Daoy (cell line): ENCODE results near the gene HEMK1. TPM values are rescaled to one million over a fixed set of nuclear protein-coding genes. Genes with fewer than 3 reads are reported as not detected.

Experiments
- DNase-seq: peaks from one replicate; pipeline ENCODE4 v3.0.0-alpha.2; 2015; ENCODE audit warnings: low read depth
- total RNA-seq: library from RNA; depleted of rRNA; stranded (reverse); fragments of >200 nt; shearing (Covaris generic); gene quantifications from 2 replicates; pipeline ENCODE4 v1.2.3, GENCODE V29; 2014; rRNA removed

Gene HEMK1, protein sequence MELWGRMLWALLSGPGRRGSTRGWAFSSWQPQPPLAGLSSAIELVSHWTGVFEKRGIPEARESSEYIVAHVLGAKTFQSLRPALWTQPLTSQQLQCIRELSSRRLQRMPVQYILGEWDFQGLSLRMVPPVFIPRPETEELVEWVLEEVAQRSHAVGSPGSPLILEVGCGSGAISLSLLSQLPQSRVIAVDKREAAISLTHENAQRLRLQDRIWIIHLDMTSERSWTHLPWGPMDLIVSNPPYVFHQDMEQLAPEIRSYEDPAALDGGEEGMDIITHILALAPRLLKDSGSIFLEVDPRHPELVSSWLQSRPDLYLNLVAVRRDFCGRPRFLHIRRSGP
- total RNA-seq: 9.1 and 9.7 TPM in 2 replicates

DNA sequence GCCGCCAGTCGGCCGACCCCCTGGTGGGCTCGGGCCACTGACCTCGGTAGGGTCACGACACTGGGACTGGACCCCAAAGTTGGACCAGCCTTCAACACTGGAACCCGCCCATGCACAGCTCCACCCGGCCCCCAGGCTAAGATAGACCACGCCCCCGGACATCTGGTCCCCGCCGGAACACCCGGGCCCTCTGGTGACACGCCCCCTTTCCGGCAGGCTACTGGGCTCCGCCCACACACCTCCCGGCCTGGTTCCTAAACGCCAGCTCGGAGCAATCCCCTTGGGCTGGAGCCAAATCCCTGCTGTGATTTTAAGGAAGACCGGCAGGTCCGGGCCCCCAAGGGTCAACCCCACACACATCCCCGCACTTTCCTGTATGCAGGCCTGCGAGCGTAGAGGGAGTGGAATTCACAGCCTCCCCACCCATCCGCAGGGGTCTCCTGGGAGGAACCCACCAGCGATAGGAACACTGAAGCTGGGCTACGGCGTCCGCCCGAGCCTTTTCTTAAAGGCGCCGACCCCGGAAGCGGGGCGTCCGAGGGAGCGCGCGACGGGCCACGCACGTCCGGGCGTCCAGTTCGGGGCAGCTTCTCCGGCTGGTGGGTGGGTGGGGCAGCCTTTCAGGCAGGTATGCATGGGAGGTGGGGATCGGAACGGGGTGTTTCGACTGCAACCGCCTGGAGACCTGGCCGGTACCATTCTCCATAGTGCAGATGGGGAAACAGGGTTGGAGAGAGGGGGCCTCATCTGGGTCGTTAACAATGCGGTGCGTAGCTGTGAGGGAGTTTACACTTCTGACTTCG lies at the start of gene HEMK1:
HEMK1 (plus strand) TSS at position 576 of the 803 bp plus-strand sequence. CDS start 1,583 bp downstream, outside the sequence.
- DNase-seq: peak; percentile 92

DNA sequence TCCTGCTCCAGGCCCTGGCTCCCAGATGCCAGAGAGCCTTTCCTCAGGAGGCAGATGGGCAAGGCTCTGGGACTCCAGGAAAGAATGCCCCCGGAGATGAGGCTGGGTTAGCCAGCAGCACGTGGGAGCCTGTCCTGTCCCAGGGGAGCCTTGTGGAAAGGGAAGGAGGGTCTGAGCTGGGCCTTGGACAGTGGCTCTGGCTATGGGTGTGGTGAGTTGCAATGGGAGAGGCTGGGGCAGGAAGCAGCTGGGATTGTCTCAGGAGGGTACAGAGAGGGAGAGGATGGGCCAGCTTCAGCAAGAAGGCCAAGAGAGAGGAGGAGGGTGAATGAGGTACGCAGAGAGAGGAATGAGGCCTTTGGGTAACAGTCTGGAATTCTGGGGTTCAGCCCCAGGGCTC lies 48.5 kb upstream of the HEMK1 start:
- DNase-seq: no peak

DNA sequence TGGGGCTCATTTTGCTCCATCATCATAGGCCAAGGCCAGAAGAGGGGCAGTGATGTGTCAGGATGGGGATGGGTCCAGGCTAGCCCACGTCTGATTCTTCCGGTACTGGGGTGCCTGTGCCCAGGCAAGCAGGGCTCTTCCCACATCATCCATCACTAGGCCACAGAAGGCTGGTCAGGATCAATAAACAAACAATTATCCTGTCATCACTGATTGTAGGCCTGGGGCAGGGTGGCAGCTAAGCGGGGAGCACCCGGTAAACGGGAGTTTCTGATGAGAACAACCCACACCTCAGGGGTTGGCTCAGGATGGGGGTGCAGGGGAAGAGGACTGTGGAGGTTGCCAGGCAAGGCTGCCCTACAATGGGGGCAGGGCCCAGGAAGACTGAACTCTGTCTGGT lies 47.8 kb upstream of the HEMK1 start:
- DNase-seq: no peak

DNA sequence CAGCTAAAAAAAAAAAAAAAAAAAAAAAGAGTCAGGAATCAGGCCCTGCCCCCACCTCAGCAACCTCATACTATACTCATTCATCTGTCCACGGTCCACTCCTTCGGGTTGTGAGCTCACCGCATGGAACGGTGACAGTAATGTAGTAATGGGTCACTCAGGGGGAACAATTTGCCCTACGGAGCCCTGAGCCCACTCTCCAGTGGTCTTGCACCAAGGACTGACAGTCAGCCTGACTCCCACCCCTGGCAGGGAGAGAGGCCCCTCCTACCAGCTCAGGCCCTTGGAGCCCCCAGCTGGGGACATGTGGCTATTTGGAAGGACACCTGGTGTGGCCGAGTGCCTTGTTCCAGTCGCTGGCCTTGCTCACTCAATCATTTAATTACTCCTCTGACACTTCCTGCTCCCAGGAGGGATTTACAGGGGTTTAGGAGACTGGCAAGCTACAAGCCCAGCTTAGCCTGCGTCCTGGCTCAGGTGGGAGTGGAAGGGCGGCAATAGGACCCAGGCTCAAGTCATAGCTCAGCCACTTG lies 46.0 kb upstream of the HEMK1 start:
- no peak for DNase-seq

GRCh38 chr3:50524746-50525145 lies 44.6 kb upstream of the HEMK1 start:
- DNase-seq: no peak

GRCh38 chr3:50525191-50525910 lies 44.0 kb upstream of the HEMK1 start:
- DNase-seq: no peak

DNA sequence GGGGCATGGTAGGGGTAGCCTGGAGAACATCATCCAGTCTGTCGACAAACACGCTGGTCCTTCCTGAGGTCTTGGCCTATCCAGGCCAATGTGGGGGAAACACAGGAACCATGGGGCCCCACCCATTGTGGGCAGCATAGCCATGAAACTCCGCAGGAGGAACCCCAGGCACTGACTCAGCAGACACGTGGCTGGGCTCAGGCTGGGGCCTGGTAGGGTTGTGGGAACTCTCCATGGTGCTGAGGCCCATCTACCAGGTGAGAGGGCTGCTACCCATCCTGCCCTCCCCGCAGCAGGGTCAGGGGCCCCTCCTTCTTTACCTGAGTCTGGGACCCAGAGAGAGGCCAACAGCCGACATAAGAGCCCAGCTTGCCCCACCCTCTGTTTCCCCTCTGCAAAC lies 43.3 kb upstream of the HEMK1 start:
- DNase-seq: peak; percentile 77

GRCh38 chr3:50530001-50530970 lies 39.0 kb upstream of the HEMK1 start:
- DNase-seq: no peak

GRCh38 chr3:50531201-50531600 lies 38.1 kb upstream of the HEMK1 start:
- DNase-seq: no peak

GRCh38 chr3:50532062-50532705 lies 37.1 kb upstream of the HEMK1 start:
- DNase-seq: no peak

DNA sequence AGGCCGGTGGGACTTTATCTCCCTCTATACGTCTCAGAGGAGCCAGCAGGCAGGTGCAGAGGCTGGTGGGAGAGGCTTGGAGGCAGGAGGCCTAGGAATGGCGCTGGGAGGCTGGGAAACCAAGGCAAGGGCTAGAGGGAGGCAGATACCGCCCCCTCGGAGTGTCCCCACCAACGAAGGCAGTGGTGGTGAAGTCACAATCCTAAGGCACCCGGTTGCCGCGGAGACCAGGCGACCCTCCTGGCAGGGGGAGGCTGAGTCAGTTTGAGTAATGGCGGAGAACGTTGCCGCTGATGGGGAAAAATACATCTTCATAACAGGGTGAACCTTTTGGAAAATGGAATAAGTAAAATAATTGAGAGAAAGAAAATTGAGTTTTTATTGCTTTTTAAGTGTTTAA lies 36.0 kb upstream of the HEMK1 start:
- no peak for DNase-seq

DNA sequence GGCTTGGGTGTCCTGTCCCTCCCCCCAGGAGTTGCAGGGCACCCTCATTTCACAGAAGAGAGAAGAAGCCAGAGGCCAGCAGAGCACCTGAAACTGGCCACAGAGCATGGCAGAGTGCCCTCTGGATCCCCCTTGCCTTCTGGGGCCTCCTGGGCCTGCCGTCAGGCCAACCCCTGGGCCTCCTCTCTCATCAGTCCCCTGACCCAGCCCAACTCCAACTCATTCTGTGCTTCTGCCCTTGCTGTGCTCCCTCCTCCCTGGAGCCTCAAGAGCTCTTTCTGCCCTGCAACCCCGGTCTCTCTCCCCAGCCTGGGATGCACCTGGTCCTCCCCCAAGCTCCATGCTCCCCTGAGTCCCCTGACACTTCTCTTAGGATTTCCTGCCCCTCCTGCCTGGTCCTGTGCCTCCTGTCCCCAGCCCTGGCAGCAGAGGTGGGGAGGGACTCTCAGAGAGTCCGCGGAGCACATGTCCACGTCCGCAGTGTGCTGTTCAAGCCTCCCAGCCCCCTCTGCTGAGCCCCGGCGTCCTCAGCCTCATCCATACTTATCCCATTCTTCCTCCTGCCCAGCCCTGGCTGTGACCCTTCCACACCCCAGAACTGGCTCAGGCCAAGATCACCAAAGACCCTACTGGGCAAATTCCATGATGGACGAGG lies 35.4 kb upstream of the HEMK1 start:
- DNase-seq: no peak

DNA sequence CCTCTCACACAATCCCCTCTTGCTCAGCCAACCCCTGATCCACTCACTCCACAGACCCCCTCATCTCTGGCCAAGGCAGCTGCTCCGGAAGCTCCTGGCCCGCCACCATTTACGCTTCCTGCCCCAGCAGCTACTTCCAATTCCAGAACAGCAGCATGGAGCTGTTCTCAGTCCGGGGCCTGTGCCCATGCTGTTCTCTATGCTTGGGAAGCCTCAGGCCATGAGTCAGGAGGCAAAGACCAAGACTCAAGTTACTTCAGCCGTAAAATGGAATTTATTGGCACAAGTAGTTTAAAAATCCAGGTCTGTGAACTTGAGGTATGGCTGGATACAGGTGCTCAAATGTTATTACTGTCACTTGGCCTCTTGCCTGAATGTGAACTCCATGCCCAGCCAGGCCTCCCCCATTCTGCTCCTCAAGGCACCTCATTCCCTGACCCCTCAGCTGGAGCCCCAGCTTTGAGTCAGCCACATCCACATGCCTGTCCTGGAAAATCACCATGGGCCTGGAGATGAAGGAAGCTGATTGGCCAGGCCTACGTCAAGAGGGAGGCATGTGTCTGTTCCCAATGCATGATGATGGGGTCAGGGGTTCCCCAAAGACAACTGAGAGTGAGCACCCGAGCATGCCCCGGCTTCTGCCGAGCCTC lies 34.5 kb upstream of the HEMK1 start:
- no peak for DNase-seq

DNA sequence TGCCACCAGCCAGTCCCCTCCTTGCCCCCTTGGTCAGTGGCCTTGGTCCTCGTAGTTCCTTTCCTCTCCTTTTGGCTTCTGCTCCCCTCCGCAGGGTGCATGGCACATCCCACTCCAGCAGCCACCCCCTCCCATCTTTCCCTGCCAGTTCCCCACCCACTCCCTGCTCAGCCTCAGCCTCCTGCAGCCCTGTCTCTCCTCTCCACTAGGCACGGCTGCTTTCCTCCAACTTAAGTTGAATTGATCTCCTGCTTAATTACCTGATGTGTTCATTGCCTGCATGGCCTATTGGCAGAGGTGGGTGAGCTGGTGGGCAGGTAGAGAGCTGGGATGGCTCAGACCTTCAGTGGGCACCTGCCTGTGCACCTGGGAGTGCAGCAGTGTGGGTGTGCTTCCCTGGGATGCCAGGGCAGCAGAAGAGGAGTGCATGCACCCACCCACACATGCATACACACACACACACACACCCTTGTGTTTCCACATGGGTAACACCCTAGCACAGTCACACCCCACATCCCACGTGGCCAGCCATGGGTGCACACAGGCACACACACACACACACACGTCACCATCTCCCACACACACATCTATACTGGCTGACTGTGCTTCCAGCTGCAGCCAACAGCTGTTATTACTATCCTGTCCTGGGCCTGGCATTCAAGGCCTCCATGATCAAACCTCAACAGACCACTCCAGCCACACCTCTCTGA lies 32.7 kb upstream of the HEMK1 start:
- no peak for DNase-seq

- DNase-seq: no peak
Measured at GRCh38 chr3:50537421-50538129, 31.7 kb upstream of the HEMK1 start.

DNA sequence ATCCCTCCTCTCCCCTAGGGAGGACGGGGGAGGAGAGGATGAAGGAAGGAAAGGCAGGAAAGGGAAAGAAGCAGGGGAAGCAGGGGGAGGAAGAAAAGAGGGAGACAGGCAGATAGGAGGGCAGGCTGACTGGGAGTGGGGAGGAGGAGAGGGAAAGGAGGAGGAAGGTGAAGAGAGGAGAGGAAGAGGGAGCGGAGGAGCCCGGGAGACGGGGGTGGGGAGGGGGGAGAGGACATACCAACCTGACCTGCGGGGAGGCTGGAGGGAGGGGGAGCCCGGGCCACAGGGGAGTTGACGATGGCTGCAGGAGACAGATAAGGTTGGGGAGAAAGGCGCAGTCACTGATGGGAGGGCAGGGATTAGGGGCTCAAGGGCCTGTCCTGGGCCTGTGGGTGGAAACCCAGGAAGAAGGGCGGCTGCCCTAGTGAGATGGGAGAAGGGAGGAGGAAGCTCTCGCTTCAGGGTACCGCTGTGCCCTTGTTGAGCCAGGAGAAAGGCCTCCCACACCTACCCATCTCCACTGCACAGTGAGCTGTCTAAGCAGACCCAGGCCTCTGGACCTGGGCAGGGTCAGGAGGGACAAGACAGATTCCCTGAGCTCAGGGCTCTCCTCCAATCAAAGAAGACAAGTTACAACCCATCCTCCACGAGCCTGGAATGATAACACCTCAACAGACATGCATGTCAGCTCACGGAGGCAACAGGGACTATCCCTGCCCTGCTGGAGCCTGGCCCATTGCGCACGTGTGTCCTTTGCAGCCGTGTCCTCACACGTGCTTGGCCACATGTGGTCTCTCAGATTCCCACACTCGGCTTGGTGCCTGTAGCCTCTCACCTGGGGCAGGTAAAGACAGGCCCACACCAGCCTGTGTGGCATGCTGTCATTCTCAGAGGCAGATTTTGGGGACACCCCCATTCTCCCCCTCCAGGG lies 29.7 kb upstream of the HEMK1 start:
- no peak for DNase-seq
